Measurements from ENCODE around the gene NCAM2. TPM values are rescaled to one million over a fixed set of nuclear protein-coding genes. Genes with fewer than 3 reads are reported as not detected.

The NCAM2 gene
- total RNA-seq: under 0.01 and 1.8 TPM in 2 replicates

GRCh38 chr21:20997636-20998455, at the start of gene NCAM2:
Gene NCAM2, plus strand, starts transcription at chr21:20998409.
- TF ChIP-seq, protein P1, sequence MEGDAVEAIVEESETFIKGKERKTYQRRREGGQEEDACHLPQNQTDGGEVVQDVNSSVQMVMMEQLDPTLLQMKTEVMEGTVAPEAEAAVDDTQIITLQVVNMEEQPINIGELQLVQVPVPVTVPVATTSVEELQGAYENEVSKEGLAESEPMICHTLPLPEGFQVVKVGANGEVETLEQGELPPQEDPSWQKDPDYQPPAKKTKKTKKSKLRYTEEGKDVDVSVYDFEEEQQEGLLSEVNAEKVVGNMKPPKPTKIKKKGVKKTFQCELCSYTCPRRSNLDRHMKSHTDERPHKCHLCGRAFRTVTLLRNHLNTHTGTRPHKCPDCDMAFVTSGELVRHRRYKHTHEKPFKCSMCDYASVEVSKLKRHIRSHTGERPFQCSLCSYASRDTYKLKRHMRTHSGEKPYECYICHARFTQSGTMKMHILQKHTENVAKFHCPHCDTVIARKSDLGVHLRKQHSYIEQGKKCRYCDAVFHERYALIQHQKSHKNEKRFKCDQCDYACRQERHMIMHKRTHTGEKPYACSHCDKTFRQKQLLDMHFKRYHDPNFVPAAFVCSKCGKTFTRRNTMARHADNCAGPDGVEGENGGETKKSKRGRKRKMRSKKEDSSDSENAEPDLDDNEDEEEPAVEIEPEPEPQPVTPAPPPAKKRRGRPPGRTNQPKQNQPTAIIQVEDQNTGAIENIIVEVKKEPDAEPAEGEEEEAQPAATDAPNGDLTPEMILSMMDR (IDR thresholded peaks at IDR 0.05; ENCODE audit: insufficient read depth, low read length, poor library complexity, severe bottlenecking): no peak
- Histone ChIP-seq H3K27me3 (ENCODE audit: control insufficient read depth, insufficient read depth, low read length) (peaks cover 14% of the 10 kb centered on the region), H3K36me3 (ENCODE audit: control insufficient read depth, insufficient read depth, low read length) (no peaks in the 10 kb centered on the region), H3K4me3 (ENCODE audit: low read depth, low read length) (peak within 1 kb of the TSS; percentile 41)
- no peak for DNase-seq (ENCODE audit: low read depth)

- Histone ChIP-seq H3K36me3 (ENCODE audit: control insufficient read depth, insufficient read depth, low read length) (no peaks in the 10 kb centered on the region), H3K27me3 (ENCODE audit: control insufficient read depth, insufficient read depth, low read length) (no peaks in the 10 kb centered on the region), H3K4me3 (ENCODE audit: low read depth, low read length) (no peak overlapping the region)
- TF ChIP-seq, protein P1 (IDR thresholded peaks at IDR 0.05; ENCODE audit: insufficient read depth, low read length, poor library complexity, severe bottlenecking): no peak
- DNase-seq (ENCODE audit: low read depth): no peak
Observed at GRCh38 chr21:20949884-20950283, 48.3 kb upstream of the NCAM2 start.

DNA sequence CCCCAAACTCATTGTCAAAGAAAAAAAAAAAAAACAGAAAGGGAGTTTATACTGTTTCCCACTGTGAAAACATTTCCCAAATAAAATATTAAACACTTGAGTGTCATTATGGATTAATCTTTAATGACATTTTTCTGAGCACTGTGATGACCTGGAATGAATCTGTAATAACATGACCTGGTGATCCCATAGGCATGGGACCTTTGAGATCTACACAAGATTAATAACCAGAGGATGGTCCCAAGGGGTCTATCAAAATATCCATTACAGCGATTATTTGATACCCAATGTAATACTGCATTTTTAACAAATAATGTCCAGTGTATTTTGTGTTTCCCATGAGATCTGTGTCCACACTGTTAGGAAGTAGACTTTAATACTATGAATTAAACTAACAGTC, 32.4 kb upstream of the NCAM2 start:
- no peak for DNase-seq (ENCODE audit: low read depth)
- H3K27me3 ChIP-seq (ENCODE audit: control insufficient read depth, insufficient read depth, low read length): no peaks in the 10 kb centered on the region
- TF ChIP-seq, protein P1 (IDR thresholded peaks at IDR 0.05; ENCODE audit: insufficient read depth, low read length, poor library complexity, severe bottlenecking): no peak
- H3K4me3 ChIP-seq (ENCODE audit: low read depth, low read length): no peak overlapping the region
- no peaks in the 10 kb centered on the region for H3K36me3 ChIP-seq (ENCODE audit: control insufficient read depth, insufficient read depth, low read length)

GRCh38 chr21:20968391-20968790, 29.8 kb upstream of the NCAM2 start:
- no peak for DNase-seq (ENCODE audit: low read depth)
- Histone ChIP-seq H3K4me3 (ENCODE audit: low read depth, low read length) (no peak overlapping the region), H3K36me3 (ENCODE audit: control insufficient read depth, insufficient read depth, low read length) (no peaks in the 10 kb centered on the region), H3K27me3 (ENCODE audit: control insufficient read depth, insufficient read depth, low read length) (no peaks in the 10 kb centered on the region)
- TF ChIP-seq, protein P1 (IDR thresholded peaks at IDR 0.05; ENCODE audit: insufficient read depth, low read length, poor library complexity, severe bottlenecking): no peak

GRCh38 chr21:20970691-20971090, 27.5 kb upstream of the NCAM2 start:
- Histone ChIP-seq H3K36me3 (ENCODE audit: control insufficient read depth, insufficient read depth, low read length) (no peaks in the 10 kb centered on the region), H3K27me3 (ENCODE audit: control insufficient read depth, insufficient read depth, low read length) (no peaks in the 10 kb centered on the region), H3K4me3 (ENCODE audit: low read depth, low read length) (no peak overlapping the region)
- TF ChIP-seq, protein P1 (IDR thresholded peaks at IDR 0.05; ENCODE audit: insufficient read depth, low read length, poor library complexity, severe bottlenecking): no peak
- no peak for DNase-seq (ENCODE audit: low read depth)

Data from kidney epithelial cell (primary cell).